ENCODE results near the gene FOXD1. TPM values are rescaled to one million over a fixed set of nuclear protein-coding genes. Genes with fewer than 3 reads are reported as not detected.
"Not testable (repeated sequence)": the region's sequence is repeated elsewhere in the genome, so short reads cannot be mapped to it uniquely, and the experiment has no call there.

The FOXD1 gene
- polyA plus RNA-seq, 1 of the 3 experiments (the other 2 are of a cell fraction), result 73.9 TPM

DNA sequence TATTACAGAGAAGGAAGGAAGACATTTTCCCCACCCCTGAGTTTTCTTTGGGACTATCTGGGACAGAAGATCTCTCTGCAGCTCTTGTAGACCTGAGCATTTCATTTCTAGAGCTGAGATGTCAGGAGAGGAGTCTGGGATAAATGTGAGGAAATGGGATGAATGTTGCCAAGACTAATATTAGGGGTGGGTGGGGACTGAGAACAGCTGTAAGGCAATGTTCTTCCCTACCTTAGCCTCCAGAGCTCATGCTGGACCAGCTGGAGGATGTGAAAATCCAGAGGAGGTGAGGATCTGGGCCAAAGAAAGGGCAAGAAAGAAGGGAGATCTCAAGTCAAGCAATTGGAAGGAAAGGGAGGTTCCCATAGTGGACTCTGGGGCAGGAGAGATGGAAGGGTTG is 23.1 kb upstream of the FOXD1 start:
- H2AFZ ChIP-seq (ENCODE audit: low read depth), result no peak overlapping the region
- no peaks in the 10 kb centered on the region for H3K4me1 ChIP-seq (ENCODE audit: control insufficient read depth in 1 of 2, insufficient read depth in 2 of 2, low read depth in 1 of 2, low read length in 1 of 2)
- no peaks in the 10 kb centered on the region for H4K20me1 ChIP-seq (ENCODE audit: insufficient read depth)
- no peak for TF ChIP-seq FOSL2 (IDR thresholded peaks at IDR 0.05; ENCODE audit: borderline replicate concordance, low read depth)
- no peak for TF ChIP-seq NRF1 (IDR thresholded peaks at IDR 0.05; ENCODE audit: low read depth, low read length)
- TF ChIP-seq, protein P1, sequence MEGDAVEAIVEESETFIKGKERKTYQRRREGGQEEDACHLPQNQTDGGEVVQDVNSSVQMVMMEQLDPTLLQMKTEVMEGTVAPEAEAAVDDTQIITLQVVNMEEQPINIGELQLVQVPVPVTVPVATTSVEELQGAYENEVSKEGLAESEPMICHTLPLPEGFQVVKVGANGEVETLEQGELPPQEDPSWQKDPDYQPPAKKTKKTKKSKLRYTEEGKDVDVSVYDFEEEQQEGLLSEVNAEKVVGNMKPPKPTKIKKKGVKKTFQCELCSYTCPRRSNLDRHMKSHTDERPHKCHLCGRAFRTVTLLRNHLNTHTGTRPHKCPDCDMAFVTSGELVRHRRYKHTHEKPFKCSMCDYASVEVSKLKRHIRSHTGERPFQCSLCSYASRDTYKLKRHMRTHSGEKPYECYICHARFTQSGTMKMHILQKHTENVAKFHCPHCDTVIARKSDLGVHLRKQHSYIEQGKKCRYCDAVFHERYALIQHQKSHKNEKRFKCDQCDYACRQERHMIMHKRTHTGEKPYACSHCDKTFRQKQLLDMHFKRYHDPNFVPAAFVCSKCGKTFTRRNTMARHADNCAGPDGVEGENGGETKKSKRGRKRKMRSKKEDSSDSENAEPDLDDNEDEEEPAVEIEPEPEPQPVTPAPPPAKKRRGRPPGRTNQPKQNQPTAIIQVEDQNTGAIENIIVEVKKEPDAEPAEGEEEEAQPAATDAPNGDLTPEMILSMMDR (IDR thresholded peaks at IDR 0.05), result no peak
- no peak for TF ChIP-seq JUND (IDR thresholded peaks at IDR 0.05)
- TF ChIP-seq RCOR1 (IDR thresholded peaks at IDR 0.05; ENCODE audit: low read length), result no peak
- no peak for TF ChIP-seq MEF2A (IDR thresholded peaks at IDR 0.05; ENCODE audit: borderline replicate concordance, low read depth)
- TF ChIP-seq TCF12 (IDR thresholded peaks at IDR 0.05), result no peak
- TF ChIP-seq SMC3 (IDR thresholded peaks at IDR 0.05; ENCODE audit: low read depth, low read length), result no peak
- TF ChIP-seq EP300 (IDR thresholded peaks at IDR 0.05; ENCODE audit: borderline replicate concordance in 1 of 2, low read depth in 1 of 2, low read length in 1 of 2), result no peak
- H3K79me2 ChIP-seq (ENCODE audit: insufficient read depth), result no peaks in the 10 kb centered on the region
- H3K4me3 ChIP-seq (ENCODE audit: low read depth in 2 of 2, low read length in 1 of 2), result no peak overlapping the region
- H3K36me3 ChIP-seq (replicated peaks in 1 of 2; ENCODE audit: control insufficient read depth in 1 of 2, insufficient read depth in 2 of 2, low read length in 1 of 2), result no peaks in the 10 kb centered on the region
- H3F3A ChIP-seq (replicated peaks; ENCODE audit: insufficient read depth), result no peaks in the 10 kb centered on the region
- no peak overlapping the region for H3K9ac ChIP-seq
- no peak overlapping the region for H3K4me2 ChIP-seq
- H3K27ac ChIP-seq (ENCODE audit: low read depth in 2 of 2, low read length in 1 of 2), result no peak overlapping the region
- H3K27me3 ChIP-seq (ENCODE audit: insufficient read depth), result no peaks in the 10 kb centered on the region
- no peaks in the 10 kb centered on the region for H3K9me2 ChIP-seq
- ChIA-PET CTCF (interaction anchor here (0.9 to 1.3 kb wide), 4 partner anchors 14 to 255 kb away, joined by 3 to 10 read pairs (median 3); no protein-coding TSS in a partner anchor), POLR2A (no interaction called here)
- no peaks in the 10 kb centered on the region for H3K9me3 ChIP-seq
- DNase-seq, result no peak

DNA sequence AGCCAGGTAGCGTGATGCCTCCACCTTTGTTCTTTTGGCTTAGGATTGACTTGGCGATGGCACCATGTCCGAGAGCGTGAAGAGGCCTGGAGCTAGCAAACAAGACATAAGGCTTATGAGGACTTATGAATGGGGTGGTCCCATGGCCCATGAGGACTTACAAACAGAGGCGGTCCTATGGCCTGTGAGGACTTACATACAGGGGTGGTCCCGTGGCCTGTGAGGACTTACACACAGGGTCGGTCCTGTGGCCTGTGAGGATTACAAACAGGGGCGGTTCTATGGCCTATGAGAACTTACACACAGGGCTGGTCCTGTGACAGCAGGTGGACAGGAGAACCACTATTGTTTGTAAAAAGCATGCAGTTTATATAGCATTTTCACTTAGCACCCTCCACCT is 21.3 kb upstream of the FOXD1 start:
- no peaks in the 10 kb centered on the region for H3K79me2 ChIP-seq (ENCODE audit: insufficient read depth)
- no peaks in the 10 kb centered on the region for H3K36me3 ChIP-seq (replicated peaks in 1 of 2; ENCODE audit: control insufficient read depth in 1 of 2, insufficient read depth in 2 of 2, low read length in 1 of 2)
- no peak overlapping the region for H3K4me2 ChIP-seq
- no peak for DNase-seq
- H3K9me3 ChIP-seq, result no peaks in the 10 kb centered on the region
- CTCF ChIA-PET, result no interaction called here
- H2AFZ ChIP-seq (ENCODE audit: low read depth), result no peak overlapping the region
- POLR2A ChIA-PET, result no interaction called here
- TF ChIP-seq EZH2phosphoT487 (IDR thresholded peaks at IDR 0.05; ENCODE audit: borderline replicate concordance, low read depth) (no peak), SMC3 (IDR thresholded peaks at IDR 0.05; ENCODE audit: low read depth, low read length) (no peak), RFX5 (IDR thresholded peaks at IDR 0.05; ENCODE audit: low read length) (no peak)
- TF ChIP-seq, protein P2, sequence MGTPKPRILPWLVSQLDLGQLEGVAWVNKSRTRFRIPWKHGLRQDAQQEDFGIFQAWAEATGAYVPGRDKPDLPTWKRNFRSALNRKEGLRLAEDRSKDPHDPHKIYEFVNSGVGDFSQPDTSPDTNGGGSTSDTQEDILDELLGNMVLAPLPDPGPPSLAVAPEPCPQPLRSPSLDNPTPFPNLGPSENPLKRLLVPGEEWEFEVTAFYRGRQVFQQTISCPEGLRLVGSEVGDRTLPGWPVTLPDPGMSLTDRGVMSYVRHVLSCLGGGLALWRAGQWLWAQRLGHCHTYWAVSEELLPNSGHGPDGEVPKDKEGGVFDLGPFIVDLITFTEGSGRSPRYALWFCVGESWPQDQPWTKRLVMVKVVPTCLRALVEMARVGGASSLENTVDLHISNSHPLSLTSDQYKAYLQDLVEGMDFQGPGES (IDR thresholded peaks at IDR 0.05; ENCODE audit: low read depth, low read length), result no peak
- H3K9me2 ChIP-seq, result no peaks in the 10 kb centered on the region
- H3K4me1 ChIP-seq (ENCODE audit: control insufficient read depth in 1 of 2, insufficient read depth in 2 of 2, low read depth in 1 of 2, low read length in 1 of 2), result no peaks in the 10 kb centered on the region
- H4K20me1 ChIP-seq (ENCODE audit: insufficient read depth), result no peaks in the 10 kb centered on the region
- H3K4me3 ChIP-seq (ENCODE audit: low read depth in 2 of 2, low read length in 1 of 2), result no peak overlapping the region
- peaks cover 4% of the 10 kb centered on the region for H3F3A ChIP-seq (replicated peaks; ENCODE audit: insufficient read depth)
- 70% methylated on average over 6 of the region's 8 CpGs for WGBS (ENCODE audit: low lambda C conversion rate)
- no peaks in the 10 kb centered on the region for H3K27me3 ChIP-seq (ENCODE audit: insufficient read depth)
- no peak overlapping the region for H3K9ac ChIP-seq
- no peak overlapping the region for H3K27ac ChIP-seq (ENCODE audit: low read depth in 2 of 2, low read length in 1 of 2)

DNA sequence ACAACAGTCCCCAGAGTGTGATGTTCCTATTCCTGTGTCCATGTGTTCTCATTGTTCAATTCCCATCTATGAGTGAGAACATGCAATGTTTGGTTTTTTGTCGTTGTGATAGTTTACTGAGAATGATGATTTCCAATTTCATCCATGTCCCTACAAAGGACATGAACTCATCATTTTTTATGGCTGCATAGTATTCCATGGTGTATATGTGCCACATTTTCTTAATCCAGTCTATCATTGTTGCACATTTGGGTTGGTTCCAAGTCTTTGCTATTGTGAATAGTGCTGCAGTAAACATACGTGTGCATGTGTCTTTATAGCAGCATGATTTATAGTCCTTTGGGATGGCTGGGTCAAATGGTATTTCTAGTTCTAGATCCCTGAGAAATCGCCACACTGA is 20.1 kb upstream of the FOXD1 start:
- H3K9me3 ChIP-seq; H4K20me1 ChIP-seq (ENCODE audit: insufficient read depth); H3K9ac ChIP-seq; H2AFZ ChIP-seq (ENCODE audit: low read depth); H3K27ac ChIP-seq (ENCODE audit: low read depth in 2 of 2, low read length in 1 of 2); DNase-seq; H3K4me1 ChIP-seq (ENCODE audit: control insufficient read depth in 1 of 2, insufficient read depth in 2 of 2, low read depth in 1 of 2, low read length in 1 of 2); H3F3A ChIP-seq (replicated peaks; ENCODE audit: insufficient read depth); H3K4me3 ChIP-seq (ENCODE audit: low read depth in 2 of 2, low read length in 1 of 2); POLR2A ChIA-PET; CTCF ChIA-PET; H3K27me3 ChIP-seq (ENCODE audit: insufficient read depth); H3K4me2 ChIP-seq; H3K9me2 ChIP-seq; H3K79me2 ChIP-seq (ENCODE audit: insufficient read depth); H3K36me3 ChIP-seq (replicated peaks in 1 of 2; ENCODE audit: control insufficient read depth in 1 of 2, insufficient read depth in 2 of 2, low read length in 1 of 2): not testable (repeated sequence)
- 24% methylated on average over 3 of the region's 3 CpGs for WGBS (ENCODE audit: low lambda C conversion rate)

All from SK-N-SH (cell line).